ENCODE measurements around the gene CD300A.

- TF ChIP-seq CTCF (IDR thresholded peaks at IDR 0.05) (no peak), POLR2A (IDR thresholded peaks at IDR 0.05) (peak in 1 of 3 donors; percentile 28)
Observed at GRCh38 chr17:74419928-74420411, 46.5 kb upstream of the CD300A start.

Data from body of pancreas (tissue), 4 donors.